Activated T-cell treated with anti-CD3 and anti-CD28 coated beads, Interleukin-2, amount 50 U/mL, for 1 hour (primary cell): ENCODE measurements around the gene EFCAB8.
"Not testable (repeated sequence)": the region's sequence is repeated elsewhere in the genome, so short reads cannot be mapped to it uniquely, and the experiment has no call there.

ENCODE experiments used
- DNase-seq: peaks from one replicate; pipeline ENCODE4 v3.0.0-alpha.2; 2020

The EFCAB8 gene

DNA sequence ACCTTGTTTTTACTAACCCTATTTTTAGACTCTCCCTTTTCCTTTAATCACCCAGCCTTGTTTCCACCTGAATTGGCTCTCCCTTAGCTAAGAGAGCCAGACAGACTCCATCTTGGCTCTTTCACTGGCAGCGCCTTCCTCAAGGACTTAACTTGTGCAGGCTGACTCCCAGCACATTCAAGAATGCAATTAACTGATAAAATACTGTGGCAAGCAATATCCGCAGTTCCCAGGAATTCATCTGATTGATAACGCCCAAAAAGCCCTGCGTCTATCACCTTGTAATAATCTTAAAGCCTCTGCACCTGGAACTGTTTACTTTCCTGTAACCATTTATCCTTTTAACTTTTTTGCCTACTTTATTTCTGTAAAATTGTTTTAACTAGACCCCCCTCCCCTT lies 116.4 kb downstream of the EFCAB8 start:
- not testable (repeated sequence) for DNase-seq

DNA sequence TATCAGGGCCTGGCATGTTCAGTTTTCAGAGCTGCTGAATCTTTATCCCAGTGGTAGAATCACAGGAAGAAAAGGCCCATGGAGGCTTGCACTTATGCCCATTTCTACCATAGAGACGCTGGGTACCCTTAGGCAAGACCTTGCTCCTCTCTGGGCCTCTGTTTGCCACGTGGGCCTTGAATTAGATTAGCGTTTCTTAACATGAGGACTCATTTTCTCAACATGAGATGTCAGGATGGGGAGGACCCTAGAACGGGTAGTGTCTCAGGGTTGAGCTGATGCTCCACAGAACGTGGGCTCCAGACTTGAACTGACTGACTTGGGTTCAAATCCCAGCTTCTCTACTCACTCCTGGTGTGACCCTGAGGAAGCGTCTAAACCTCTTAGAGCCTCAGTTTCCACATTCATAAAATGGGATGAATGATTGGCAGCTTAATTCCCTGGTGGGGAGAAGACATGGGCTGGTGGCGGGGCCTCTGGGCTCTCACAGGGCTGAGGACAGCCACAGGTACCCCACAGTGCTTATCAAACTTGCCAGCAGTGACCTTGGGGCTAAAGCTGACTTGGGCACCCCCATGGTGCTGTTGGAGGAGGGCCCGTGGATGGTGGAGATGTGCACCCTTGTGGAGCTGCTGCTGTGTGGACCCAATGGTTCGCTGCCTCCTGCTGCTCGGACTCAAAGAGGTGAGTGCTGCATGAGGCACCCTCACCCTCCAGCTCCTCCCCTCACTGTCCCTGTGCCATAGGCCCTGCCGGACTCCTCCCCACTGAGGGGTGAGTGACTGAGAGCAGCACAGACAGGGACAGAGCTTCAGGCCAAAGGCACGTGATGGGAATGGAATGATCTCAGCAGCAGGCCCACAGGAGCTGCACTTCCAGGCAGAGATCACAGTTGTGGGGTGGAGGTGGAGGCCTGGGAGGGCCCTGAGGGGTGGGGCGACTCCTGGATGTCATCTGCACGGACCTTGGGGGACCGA lies 117.3 kb downstream of the EFCAB8 start:
- peak; percentile 8 for DNase-seq

DNA sequence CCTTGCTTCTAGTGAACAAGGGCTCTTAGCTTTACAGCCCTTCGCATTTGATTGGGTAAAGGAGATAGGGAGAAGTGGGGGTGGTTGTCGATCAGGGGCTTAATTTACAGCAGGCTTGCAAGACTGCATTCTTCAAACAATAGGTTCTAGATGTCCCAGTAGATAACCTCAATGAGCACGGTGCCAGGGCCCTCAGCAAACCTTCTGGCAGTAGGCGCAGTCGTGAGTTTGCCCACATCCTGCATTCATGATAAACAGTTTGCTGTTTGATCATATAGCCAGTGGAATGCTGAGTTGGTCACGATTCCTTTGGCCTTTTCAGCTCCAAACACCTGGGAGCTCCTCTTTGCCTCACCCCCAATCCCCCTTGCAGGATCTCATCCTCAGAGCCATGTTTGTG lies 118.0 kb downstream of the EFCAB8 start:
- no peak for DNase-seq

DNA sequence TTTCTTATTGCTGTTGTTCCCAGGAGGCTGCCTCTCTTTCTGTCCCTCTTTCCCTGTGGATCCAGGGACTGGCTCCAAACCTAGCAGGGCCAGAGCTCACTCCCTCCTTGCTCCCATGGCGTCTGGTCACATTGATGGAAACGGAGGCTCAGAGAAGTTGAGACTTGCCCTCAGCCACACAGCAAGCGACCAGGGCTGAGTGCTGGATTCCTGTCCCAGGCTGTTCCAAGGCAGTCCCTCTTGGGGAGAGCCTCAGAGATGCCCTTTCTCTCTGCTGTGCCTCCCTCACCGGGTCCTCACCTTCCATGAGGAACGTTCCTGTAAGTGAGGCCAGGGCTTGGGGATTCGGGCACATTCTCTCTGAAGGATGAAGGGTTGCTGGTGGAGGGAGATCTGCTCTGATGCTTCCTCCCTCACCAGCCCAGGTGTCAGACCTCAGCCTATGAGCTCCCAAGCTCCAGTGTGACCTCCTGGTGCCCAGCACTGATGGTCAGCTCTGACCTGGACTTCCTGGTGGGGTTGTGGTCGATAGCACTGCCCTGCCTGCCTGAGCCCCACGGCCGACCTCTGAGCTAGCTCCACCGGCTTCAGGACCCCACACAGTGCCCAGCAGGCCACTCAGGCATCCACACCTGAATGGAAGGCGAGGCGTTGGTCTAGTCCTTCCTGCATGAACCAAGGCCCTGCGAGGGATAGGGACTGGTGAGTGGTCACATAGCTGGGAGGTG lies 118.7 kb downstream of the EFCAB8 start:
- DNase-seq: peak; percentile 20

DNA sequence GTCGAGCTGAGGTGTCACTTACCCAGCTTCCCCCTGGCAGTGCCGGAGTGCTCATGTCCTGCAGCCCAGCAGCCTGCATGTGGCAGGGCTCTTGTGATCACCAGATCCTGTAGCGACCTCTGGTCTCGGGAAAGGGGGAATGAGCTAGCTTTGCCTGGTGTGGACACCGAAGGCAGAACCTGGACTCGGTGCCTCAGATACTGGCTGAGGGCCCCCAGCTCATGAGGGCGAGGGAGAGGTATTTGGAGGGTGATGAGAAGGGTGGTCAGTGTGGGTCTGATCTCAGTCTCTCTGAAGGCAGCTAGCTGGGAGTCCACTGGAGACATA lies 119.2 kb downstream of the EFCAB8 start:
- DNase-seq: no peak

DNA sequence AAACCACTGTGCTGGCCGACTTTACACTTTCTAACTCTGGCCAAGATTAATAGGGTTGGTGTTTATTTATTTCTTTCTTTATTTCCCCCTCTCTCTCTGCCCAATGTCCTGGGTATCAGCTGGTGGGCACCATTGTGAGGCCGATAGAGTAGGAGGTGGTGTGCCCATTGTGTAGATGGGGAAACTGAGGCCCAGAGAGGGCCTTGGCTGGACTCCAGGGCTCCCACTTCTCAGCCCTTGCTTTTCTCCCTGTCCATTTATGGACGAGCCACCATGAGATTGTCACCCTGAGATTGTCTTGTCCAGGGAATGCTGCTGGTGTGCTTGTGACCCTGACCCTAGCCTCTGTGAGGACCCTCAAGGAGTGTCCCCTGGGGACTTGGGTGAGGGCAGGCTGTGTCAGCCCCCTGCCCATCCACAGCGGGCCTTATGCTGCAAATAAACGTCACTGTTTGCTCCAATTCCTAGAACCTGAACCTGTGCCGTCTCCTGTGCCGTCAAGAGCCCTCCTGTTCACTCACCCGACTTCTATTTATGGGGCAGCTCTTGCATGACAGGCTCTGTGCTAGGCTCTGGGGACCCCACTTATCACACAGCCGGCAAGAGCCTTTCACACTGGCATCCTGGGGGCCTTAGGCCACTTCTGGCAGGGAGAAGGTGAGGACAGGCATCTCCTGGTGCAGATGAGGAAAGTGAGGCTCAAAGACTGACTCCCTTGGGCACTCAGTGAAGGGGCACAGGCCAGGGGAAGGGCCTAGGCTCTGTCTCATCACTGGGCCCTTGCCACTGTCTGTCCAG lies 120.7 kb downstream of the EFCAB8 start:
- DNase-seq: peak; percentile 8

DNA sequence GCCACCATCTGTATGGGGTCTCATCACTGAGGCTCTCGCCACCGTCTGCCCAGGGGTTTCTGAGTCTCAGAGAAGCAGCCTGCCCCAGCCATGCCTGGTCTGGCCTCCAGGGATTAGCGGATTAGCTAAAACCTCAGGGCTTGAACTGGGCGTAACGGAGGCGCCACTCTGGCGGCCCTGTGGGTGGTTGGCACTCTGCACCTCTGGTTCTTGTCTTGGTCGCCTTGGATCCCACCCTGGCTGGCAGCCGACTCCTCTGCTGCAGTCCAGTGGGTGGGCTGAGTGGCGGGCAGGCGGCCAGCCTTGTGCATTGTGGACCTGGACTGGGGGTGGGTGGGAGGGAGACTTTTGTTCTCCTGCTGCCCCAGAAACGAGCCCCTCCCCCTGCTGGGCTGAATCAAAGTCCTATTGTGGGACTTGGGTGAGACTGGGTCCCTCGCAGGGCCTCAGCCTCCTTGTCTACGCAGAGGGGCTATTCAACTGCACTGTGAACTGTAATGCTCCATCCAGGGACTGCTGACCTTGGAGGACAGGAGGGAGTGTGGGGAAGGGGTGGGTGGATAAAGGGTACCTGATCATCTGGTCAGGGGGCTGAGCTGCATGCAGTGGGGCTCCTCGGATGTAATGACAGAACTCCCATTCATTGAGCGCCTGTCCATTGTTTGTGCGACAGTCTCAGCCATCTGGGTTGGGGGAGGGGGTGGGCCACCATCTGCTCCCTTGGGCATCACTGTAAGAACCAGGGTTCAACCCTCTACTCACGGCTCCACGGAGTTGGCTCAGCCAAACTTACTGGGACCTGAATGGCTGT lies 121.6 kb downstream of the EFCAB8 start:
- DNase-seq: no peak

DNA sequence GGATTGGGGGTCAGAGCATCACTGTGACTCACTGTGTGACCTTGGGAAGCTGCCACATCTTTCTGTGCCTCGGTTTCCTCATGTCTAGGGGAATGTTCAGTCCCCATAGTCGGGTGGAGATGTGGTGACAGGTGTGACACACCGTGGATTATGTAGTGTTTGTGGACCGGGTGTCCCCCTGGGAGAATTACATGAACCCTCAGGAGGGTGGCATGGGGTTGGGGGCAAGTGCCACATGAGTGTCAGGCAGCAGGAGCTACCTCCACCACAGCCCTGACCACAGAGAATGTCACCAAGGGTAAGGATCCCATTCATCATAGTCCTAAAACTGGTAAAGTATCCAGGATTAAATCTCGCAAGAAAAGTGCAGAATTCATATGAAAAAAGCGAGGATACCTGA lies 122.3 kb downstream of the EFCAB8 start:
- no peak for DNase-seq

DNA sequence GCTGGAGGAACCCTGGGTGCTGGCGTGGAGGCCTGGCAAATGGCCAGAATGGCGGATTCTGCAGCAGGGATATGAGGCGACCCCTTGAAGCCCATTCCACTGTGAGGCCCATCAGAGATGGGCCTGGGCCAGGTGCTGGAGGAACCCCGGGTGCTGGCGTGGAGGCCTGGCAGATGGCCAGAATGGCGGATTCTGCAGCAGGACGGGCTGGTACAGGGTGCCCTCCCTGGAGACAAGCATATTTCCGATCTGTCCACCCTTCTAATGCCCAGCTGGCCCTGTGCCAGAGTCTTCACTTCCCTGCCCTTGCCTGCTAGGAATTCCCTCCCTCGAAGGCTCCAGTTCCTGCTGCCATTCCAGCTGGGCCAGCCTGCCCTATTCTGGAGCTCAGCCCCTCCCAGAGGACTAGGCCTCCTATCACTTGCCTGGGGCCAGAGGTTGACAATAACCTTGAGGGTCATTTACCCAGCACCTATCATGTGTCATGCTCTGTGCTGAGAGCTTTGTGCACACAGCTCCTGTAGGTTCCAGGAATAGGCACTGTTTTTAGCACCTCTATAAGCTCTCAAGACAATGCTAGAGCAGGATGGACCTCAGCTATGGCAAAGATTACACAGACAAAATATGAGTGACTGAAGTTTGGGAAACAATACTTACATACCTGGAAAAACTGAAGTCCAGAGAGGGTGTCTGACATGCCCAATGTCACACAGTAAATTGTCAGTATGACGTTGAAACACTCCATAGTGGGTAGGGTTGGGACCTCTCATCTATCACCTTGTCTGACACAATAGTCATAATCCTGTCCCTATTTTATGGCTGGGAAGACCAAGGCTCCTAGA lies 124.1 kb downstream of the EFCAB8 start:
- no peak for DNase-seq

DNA sequence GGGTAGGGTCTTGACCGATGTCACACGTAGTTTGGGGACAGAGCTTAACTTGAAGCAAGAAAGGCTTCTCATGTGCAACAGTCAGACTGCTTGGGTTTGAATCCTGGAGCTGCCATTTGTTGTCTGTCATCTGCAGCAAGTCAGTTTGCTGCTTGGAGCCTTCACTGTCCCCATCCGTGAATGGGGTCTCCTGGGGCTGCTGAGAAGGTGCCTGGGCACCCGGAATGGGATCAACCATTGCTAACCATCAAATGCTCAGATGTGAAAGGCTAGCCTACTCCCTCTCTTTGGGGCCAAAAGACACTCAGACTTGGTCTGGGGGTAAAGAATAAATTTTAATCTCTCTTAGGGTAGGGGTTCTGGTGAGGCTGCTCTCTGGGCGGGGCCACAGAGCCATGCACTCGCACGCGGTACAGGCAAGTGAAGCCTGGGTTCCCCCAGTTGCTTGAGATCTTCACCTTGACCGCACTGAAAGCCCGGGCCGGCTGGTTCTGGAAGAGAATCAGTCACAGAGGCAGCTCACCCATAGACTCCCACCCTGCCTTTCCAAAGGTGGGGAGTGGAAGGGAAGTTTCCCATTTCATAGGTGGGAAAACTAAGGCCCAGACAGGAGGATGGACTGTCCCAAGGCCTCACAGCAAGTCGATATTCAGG lies 124.9 kb downstream of the EFCAB8 start:
- no peak for DNase-seq

DNA sequence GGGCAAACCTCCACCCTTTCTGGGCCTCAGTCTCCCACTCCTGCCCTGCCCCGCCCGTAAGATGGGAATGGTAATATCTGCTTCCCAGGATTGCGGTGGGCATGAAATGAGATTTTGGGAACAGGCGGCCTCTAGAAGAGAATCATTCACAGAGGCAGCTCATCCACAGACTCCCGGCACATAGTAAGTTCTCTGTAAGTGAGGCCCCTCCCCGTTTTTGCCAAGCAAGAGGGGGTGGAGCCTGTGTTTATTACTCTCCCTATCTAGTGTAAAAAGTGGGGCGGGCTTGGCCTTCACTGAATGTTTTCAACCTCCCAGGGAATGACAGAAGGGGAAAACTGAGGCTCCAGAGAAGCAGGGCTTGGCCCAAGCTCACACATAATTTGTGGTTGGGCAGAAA lies 125.5 kb downstream of the EFCAB8 start:
- no peak for DNase-seq

DNA sequence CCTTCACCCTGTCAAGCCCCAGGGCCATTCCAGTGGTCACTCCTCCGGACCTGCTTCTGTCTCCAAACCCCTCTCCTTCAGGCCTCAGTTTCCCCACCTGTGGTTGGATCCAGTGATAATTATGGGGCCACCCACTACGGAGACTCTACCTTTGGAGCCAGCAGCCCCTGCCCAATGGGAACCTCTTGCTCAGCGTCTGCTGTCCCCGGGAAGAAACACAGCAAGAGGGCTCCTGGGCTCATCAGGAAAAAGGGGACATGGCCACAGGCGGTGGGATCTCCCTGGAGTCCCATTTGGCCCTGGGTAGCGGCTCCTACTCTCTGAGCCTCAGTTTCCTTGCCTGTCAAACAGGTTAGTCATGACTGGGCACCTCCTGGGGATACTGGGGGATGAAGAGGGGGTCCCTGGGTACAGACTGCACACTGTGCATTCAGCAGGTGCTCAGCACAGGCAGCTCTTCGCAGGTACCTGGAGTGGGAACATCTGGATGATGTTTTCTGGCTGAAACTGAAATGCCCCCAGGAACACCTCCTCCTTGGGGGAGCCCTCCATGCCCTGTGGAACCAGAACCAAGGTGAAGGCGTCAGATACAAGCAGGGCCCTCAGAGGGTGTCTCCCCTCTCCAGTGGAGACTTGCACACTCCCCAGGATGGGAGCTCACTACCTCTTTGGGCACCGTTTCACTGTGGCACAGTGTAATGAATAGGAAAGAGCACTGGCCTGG lies 126.1 kb downstream of the EFCAB8 start:
- no peak for DNase-seq

DNA sequence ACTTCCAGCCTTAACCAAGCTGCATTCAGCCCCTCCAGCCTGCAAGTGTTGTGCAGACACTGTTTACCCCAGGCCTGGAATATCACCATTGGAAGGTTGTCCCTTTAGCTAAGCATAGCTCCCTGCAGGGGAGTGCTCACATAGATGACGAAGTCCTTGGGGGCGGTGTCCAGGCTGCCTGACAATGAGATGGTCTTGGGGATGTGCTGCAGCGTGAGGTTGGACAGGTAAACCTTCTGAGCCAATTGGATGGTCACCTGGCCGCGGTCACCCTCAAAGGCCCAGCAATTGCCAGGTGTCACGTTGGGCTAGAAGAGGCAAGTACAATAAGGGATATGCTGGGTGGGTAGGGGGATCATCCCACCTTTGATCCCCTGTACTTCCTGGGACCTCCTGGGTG lies 126.9 kb downstream of the EFCAB8 start:
- DNase-seq: no peak

DNA sequence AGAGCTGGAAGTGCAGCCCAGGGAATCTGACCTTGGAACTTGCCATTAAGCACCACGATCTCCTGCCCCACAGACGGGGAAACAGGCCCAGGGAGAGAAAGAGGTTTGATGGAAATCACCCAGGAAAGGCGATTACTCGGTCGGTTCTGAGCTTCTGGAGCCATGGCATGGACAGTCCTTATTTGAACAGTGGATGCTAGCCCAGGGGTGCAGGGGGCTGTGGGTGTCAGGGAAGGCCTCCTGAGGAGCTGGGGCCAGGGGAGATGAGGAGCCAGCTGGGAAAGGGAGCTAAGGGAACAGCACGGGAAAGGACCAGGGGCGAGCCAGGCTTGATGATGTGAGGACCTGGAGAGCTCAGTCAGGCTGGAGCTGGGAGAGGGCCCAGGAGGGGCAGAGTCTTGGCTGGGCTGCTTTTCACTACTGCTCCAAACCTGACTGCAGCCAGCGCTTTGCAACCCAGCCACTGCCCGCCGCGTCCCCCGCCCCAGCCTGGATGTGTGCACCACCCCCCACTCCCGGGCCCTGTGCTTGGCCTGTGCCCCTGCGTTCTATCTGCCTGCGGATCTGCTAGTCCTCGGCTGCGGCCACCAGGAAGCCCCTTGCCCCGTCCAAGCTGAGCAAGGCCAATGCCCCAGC lies 127.7 kb downstream of the EFCAB8 start:
- DNase-seq: no peak

DNA sequence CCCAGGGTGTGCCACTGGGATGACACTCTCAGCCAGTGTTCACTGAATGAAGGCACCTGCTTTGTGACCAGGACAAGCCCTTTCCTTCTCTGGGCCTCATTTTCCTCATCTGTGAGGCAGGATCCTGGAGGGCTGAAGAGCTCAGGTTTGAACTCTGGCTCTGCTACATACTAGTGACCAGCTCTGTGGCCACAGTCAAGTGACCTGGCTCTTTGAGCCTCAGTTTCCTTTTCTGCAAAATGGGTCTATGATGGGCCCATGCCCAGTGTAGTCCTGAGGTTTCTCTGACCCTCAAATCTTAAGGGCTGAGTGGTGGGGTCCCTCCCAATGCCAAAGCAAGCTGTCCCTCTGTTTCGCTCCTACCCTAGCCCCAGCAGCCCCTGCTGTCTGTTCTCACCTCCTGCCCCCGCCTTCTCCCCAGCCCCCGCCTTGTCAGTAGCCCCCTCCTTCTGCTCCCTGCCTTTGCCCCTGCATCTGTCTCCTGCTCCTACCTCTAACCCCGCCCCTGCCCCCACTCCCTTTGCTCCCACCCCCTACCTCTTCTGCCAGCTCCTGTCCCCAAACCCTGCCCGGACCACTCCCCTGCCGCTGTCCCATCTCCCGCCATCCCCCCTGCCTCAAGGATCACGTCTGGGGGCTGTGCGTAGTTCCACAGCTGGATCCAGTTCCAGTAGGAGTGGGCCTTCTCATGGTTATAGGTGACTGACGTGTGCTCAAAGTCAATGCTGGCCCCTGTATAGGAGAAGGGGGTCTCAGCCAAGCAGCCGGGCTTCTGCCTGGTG lies 128.5 kb downstream of the EFCAB8 start:
- no peak for DNase-seq

DNA sequence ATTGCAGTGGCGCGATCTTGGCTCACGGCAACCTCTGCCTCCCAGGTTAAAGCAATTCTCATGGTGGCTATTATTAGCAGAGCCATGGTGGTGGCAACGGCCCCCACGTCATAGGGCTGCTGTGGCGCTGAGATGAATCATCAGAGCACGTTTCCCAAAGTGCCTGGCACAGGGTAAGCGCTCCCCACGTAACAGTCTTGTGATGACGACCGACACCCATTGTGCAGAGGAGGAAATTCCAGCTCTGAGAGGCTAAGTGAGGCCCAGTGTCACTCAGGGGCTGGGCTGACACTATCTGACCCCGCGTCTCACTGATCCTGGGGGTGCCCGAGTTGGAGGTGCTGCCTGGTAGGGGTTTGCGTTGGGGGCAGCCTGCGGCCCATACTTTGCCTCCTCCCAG lies 129.3 kb downstream of the EFCAB8 start:
- no peak for DNase-seq

DNA sequence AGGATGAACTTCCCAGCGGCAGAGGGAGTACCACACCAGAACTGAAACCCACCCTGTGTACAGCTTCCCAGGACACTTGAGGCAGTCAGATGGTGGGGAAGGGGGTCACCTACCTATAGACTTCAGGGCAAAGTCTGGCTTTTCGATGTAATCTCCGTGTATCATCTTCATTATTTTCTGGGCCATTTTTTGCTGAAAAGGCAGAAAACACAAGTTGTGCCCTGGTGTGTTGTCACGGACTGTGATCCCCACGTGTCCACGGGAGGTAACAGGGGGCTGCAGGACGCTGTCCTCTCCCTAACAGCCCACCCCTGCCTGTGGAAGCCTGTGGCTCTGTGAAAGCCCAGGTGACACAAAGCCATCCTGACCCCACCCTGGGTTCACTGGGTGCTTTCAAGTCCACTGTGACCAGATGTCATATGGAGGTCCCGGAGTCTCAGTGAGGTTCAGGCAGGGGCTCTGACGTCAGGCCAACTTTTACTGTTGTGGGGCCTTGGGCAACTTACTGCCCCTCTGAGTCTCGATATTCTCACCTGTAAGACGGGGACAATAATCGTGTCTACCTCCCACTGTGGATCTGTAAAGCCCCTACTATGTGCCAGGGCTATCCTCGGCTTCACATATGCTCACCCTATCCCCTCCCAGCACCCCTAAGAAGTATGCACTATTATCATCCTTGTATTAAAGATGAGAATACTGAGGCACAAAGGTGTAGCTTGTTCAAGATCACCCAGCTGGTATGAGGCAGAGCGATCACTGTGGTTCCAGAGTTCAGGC lies 131.0 kb downstream of the EFCAB8 start:
- no peak for DNase-seq

DNA sequence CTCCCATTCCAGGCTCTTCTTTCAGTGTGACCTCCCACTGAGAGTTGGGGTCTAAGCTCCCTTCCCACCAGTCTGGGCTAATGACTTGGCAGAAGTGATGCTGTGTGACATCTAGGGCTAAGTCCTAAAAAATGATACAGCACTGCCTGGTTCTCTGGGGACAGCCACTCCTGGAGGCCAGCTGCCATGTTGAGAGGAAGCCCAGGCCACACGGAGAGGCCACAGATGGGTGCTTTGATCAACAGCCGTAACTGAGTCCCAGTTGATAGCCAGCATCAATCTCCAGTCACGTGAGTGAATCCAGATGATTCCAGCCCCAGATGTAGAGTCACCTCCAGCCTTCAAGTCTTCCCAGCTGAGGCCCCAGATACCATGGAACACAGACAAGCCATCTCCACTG lies 131.7 kb downstream of the EFCAB8 start:
- no peak for DNase-seq
